H1 (cell line): ENCODE measurements around the gene CCDC88C. TPM values are rescaled to one million over a fixed set of nuclear protein-coding genes. Genes with fewer than 3 reads are reported as not detected.

ENCODE experiments used
- CTCF ChIA-PET: fragments of 300-600 bp; sonication (Branson Sonifier 250); formaldehyde crosslinking; loops from one replicate; lab custom pipeline; 2021; ENCODE audit not compliant: partially characterized antibody; lab: Charles Lee
- POLR2A ChIA-PET: fragments of 300-600 bp; sonication (Branson Sonifier 250); formaldehyde crosslinking; loops from one replicate; lab custom pipeline; 2021; ENCODE audit warnings: inconsistent platforms; ENCODE audit not compliant: partially characterized antibody; lab: Charles Lee
- DNase-seq, 2 experiments: peaks; one replicate each; pipeline versions ENCODE4 v3.0.0 to v3.0.0-alpha.2; 2010 to 2022; ENCODE audit warnings: low spot score in 2 of 2, low read depth in 1 of 2, mixed read lengths in 1 of 2
- FAIRE-seq: peaks from 2 replicates; lab custom pipeline; 2011; peaks lifted over from hg19 to GRCh38; lab: Jason Lieb, UNC
- H2AFZ ChIP-seq: 2 replicates; pipeline ENCODE4 v1.8.1; 2012; ENCODE audit warnings: low read length, inconsistent platforms
- H2AK5ac ChIP-seq: 2 replicates; pipeline ENCODE4 v1.6.1; 2013; ENCODE audit warnings: low read depth, low read length
- H2BK120ac ChIP-seq: replicated peaks from 2 replicates; pipeline ENCODE3; 2013; ENCODE audit warnings: low read depth, low read length, inconsistent platforms
- H2BK12ac ChIP-seq: 2 replicates; pipeline ENCODE4 v1.6.1; 2013; ENCODE audit warnings: low read depth, low read length
- H2BK15ac ChIP-seq: 2 replicates; pipeline ENCODE4 v1.6.1; 2013; ENCODE audit warnings: low read length
- H2BK20ac ChIP-seq: 2 replicates; pipeline ENCODE4 v1.6.1; 2013; ENCODE audit warnings: low read length
- H2BK5ac ChIP-seq: 2 replicates; pipeline ENCODE4 v1.6.1; 2013; ENCODE audit warnings: low read depth, low read length
- H3K14ac ChIP-seq: 2 replicates; pipeline ENCODE4 v1.6.1; 2013; ENCODE audit warnings: inconsistent platforms; ENCODE audit not compliant: insufficient read length
- H3K18ac ChIP-seq: 2 replicates; pipeline ENCODE4 v1.6.1; 2013; ENCODE audit warnings: low read length; ENCODE audit errors: extremely low read depth
- H3K23ac ChIP-seq: 2 replicates; pipeline ENCODE4 v1.6.1; 2013; ENCODE audit warnings: inconsistent platforms; ENCODE audit not compliant: insufficient read length
- H3K23me2 ChIP-seq: 2 replicates; pipeline ENCODE4 v1.6.1; 2013; ENCODE audit warnings: low read depth, low read length
- H3K27ac ChIP-seq: 2 replicates; pipeline ENCODE4 v1.6.1; 2011; ENCODE audit warnings: low read depth, low read length, inconsistent platforms
- H3K27me3 ChIP-seq, 4 experiments: replicated peaks in 1 of 4; 1 replicate in 1 of 4; 2 replicates in 3 of 4; pipeline versions ENCODE4 v1.6.1 to v1.8.1; 2011 to 2013; ENCODE audit warnings: low read length in 3 of 4, mild to moderate bottlenecking in 3 of 4, inconsistent platforms in 2 of 4, mixed read lengths in 2 of 4, moderate library complexity in 1 of 4; ENCODE audit not compliant: control insufficient read depth in 3 of 4, insufficient read depth in 3 of 4; ENCODE audit errors: extremely low read depth in 1 of 4
- H3K36me3 ChIP-seq, 4 experiments: 2 replicates each; pipeline versions ENCODE4 v1.6.1 to v1.8.1; 2011 to 2013; ENCODE audit warnings: mild to moderate bottlenecking in 4 of 4, low read length in 3 of 4, moderate library complexity in 2 of 4, control low read depth in 1 of 4, inconsistent platforms in 1 of 4; ENCODE audit not compliant: insufficient read depth in 4 of 4, control insufficient read depth in 2 of 4
- H3K4ac ChIP-seq: replicated peaks from 2 replicates; pipeline ENCODE3; 2013; ENCODE audit warnings: low read length, low read depth, mixed read lengths, inconsistent platforms; ENCODE audit not compliant: insufficient read length
- H3K4me1 ChIP-seq, 4 experiments: replicated peaks in 1 of 4; 1 replicate in 1 of 4; 2 replicates in 3 of 4; pipeline versions ENCODE4 v1.6.1 to v1.8.1; 2011 to 2013; ENCODE audit warnings: low read length in 3 of 4, inconsistent platforms in 2 of 4, mixed read lengths in 1 of 4; ENCODE audit not compliant: insufficient read depth in 4 of 4, control insufficient read depth in 3 of 4
- H3K4me2 ChIP-seq, 2 experiments: 2 replicates each; pipeline versions ENCODE4 v1.6.1 to v1.8.1; 2011 to 2013; ENCODE audit warnings: low read depth in 2 of 2, low read length in 2 of 2, control low read depth in 1 of 2, inconsistent platforms in 1 of 2, mild to moderate bottlenecking in 1 of 2; ENCODE audit not compliant: insufficient read depth in 1 of 2
- H3K4me3 ChIP-seq, 4 experiments: fragments of 200-600, 300-600 bp in 1 of 4; sonication (generic), shearing (Covaris generic), sonication (Bioruptor Twin) in 1 of 4; 2 replicates each; pipeline versions ENCODE4 v1.5.1 to v1.8.1; 2011 to 2016; ENCODE audit warnings: low read length in 4 of 4, low read depth in 3 of 4, control low read depth in 2 of 4, inconsistent platforms in 2 of 4, mild to moderate bottlenecking in 2 of 4, mixed read lengths in 1 of 4, moderate library complexity in 1 of 4; ENCODE audit not compliant: insufficient read depth in 2 of 4; ENCODE audit errors: extremely low read depth in 1 of 4
- H3K56ac ChIP-seq: replicated peaks from 2 replicates; pipeline ENCODE3; 2013; ENCODE audit warnings: low read depth, mild to moderate bottlenecking, mixed read lengths, low read length, inconsistent platforms; ENCODE audit not compliant: insufficient read length
- H3K79me1 ChIP-seq: 2 replicates; pipeline ENCODE4 v1.6.1; 2013; ENCODE audit warnings: low read depth, low read length, control low read depth
- H3K79me2 ChIP-seq, 2 experiments: 2 replicates each; pipeline versions ENCODE4 v1.6.1 to v1.8.1; 2012 to 2013; ENCODE audit warnings: low read length in 2 of 2, mild to moderate bottlenecking in 2 of 2, inconsistent platforms in 1 of 2; ENCODE audit not compliant: insufficient read depth in 2 of 2, control insufficient read depth in 1 of 2
- H3K9ac ChIP-seq, 4 experiments: replicated peaks in 1 of 4; 1 replicate in 1 of 4; 2 replicates in 3 of 4; pipeline versions ENCODE4 v1.6.1 to v1.8.1; 2011 to 2013; ENCODE audit warnings: low read depth in 3 of 4, low read length in 3 of 4, control low read depth in 2 of 4, mild to moderate bottlenecking in 2 of 4, moderate library complexity in 2 of 4, inconsistent platforms in 1 of 4; ENCODE audit errors: extremely low read depth in 1 of 4
- H3K9me3 ChIP-seq, 2 experiments: 2 replicates each; pipeline versions ENCODE4 v1.6.1 to v1.8.1; 2012 to 2013; ENCODE audit warnings: mild to moderate bottlenecking in 2 of 2, moderate library complexity in 2 of 2, control low read depth in 1 of 2, inconsistent platforms in 1 of 2, low read depth in 1 of 2, low read length in 1 of 2, mixed read lengths in 1 of 2; ENCODE audit not compliant: insufficient read depth in 2 of 2
- H4K20me1 ChIP-seq, 2 experiments: replicated peaks in 1 of 2; 2 replicates each; pipeline versions ENCODE3 to v1.8.1; 2011 to 2013; ENCODE audit warnings: inconsistent platforms in 2 of 2, low read length in 2 of 2, mild to moderate bottlenecking in 1 of 2; ENCODE audit not compliant: insufficient read depth in 2 of 2, control insufficient read depth in 1 of 2
- H4K5ac ChIP-seq: 2 replicates; pipeline ENCODE4 v1.6.1; 2013; ENCODE audit warnings: low read length, low read depth, mixed read lengths, inconsistent platforms; ENCODE audit not compliant: insufficient read length
- H4K8ac ChIP-seq: 2 replicates; pipeline ENCODE4 v1.8.0; 2013; ENCODE audit warnings: mild to moderate bottlenecking, moderate library complexity, low read length, inconsistent platforms; ENCODE audit not compliant: insufficient read depth; ENCODE audit errors: extremely low read depth
- H4K91ac ChIP-seq: replicated peaks from 2 replicates; pipeline ENCODE3; 2013; ENCODE audit warnings: low read length, mixed read lengths, inconsistent platforms; ENCODE audit not compliant: insufficient read length
- CEBPB ChIP-seq: IDR thresholded peaks from 2 replicates; pipeline ENCODE4 v1.6.1; 2012; ENCODE audit warnings: low read depth, low read length
- CHD2 ChIP-seq: IDR thresholded peaks from 2 replicates; pipeline ENCODE4 v1.6.1; 2012; ENCODE audit warnings: low read length, improper control_type of control experiment
- HDAC6 ChIP-seq: IDR thresholded peaks from one replicate; pipeline ENCODE4 v1.7.1; 2012; ENCODE audit warnings: low read depth, mild to moderate bottlenecking, inconsistent platforms, low read length, moderate library complexity
- KDM5A ChIP-seq: fragments of 200-600 bp; IDR thresholded peaks from 2 replicates; pipeline ENCODE4 v1.7.1; 2012; ENCODE audit warnings: mild to moderate bottlenecking, low read length, inconsistent platforms, mixed read lengths
- NANOG ChIP-seq: IDR thresholded peaks from 2 replicates; pipeline ENCODE4 v1.6.1; 2011; ENCODE audit warnings: low read length, low read depth, mild to moderate bottlenecking, inconsistent platforms; ENCODE audit not compliant: insufficient read depth, poor library complexity, severe bottlenecking
- POLR2A ChIP-seq, 2 experiments: IDR thresholded peaks; 1 replicate in 1 of 2; 2 replicates in 1 of 2; pipeline ENCODE4 v1.6.1; 2011; ENCODE audit warnings: low read depth in 2 of 2, low read length in 2 of 2, mild to moderate bottlenecking in 2 of 2; ENCODE audit errors: control extremely low read depth in 1 of 2
- RBBP5 ChIP-seq: IDR thresholded peaks from 2 replicates; pipeline ENCODE4 v1.7.1; 2012; ENCODE audit warnings: low read depth, mild to moderate bottlenecking, inconsistent platforms, low read length, moderate library complexity, borderline replicate concordance
- SAP30 ChIP-seq: fragments of 300-600 bp; sonication (generic); IDR thresholded peaks from 2 replicates; pipeline ENCODE4 v1.7.1; 2012; ENCODE audit warnings: low read length, moderate library complexity, mild to moderate bottlenecking, inconsistent platforms; ENCODE audit not compliant: insufficient read depth, insufficient replicate concordance
- SIX5 ChIP-seq: IDR thresholded peaks from 2 replicates; pipeline ENCODE4 v1.6.1; 2011; ENCODE audit warnings: mild to moderate bottlenecking, low read depth, low read length
- SP1 ChIP-seq: IDR thresholded peaks from 2 replicates; pipeline ENCODE4 v1.6.1; 2011; ENCODE audit warnings: low read depth, low read length
- SP2 ChIP-seq: IDR thresholded peaks from 2 replicates; pipeline ENCODE4 v1.6.1; 2012; ENCODE audit warnings: mild to moderate bottlenecking, low read length, inconsistent platforms
- SUZ12 ChIP-seq: fragments of 200-600 bp; sonication (generic); IDR thresholded peaks from 2 replicates; pipeline ENCODE4 v1.6.1; 2012; ENCODE audit warnings: mild to moderate bottlenecking, inconsistent platforms, low read length, moderate library complexity, mixed read lengths
- TBP ChIP-seq: IDR thresholded peaks from 2 replicates; pipeline ENCODE4 v1.6.1; 2011; ENCODE audit warnings: low read depth, low read length, improper control_type of control experiment
- ZNF274 ChIP-seq: IDR thresholded peaks from 2 replicates; pipeline ENCODE4 v1.7.0; 2012; ENCODE audit warnings: low read length, borderline replicate concordance; ENCODE audit errors: extremely low read depth
- WGBS, 2 experiments: shearing (Covaris generic) in 1 of 2; methylation state at CpG; one replicate each; pipeline versions ENCODE4 v1.1.6 to v1.1.7; 2013 to 2015; ENCODE audit warnings: low lambda C conversion rate in 2 of 2, mixed read lengths in 2 of 2, inconsistent platforms in 1 of 2, low coverage in 1 of 2, missing lambda C conversion rate in 1 of 2; ENCODE audit not compliant: insufficient replicate concordance in 2 of 2, insufficient coverage in 1 of 2, insufficient read length in 1 of 2; ENCODE audit errors: extremely low coverage in 1 of 2, missing lambda C conversion rate in 1 of 2; 5-methylcytosine and 5-hydroxymethylcytosine counted together
- polyA plus RNA-seq, 7 experiments: library from polyadenylated mRNA; depleted of rRNA in 3 of 7; stranded (reverse) in 5 of 7; unstranded in 2 of 7; fragments of >200 nt in 5 of 7; fragments of 200-250 nt in 2 of 7; gene quantifications; 1 replicate in 5 of 7; 2 replicates in 1 of 7; 4 replicates in 1 of 7; pipeline versions ENCODE4 v1.2.1 to v1.2.3, GENCODE V29; 2011 to 2013; ENCODE audit warnings: missing spikeins in 2 of 7, mixed read lengths in 2 of 7
- total RNA-seq: library from RNA; stranded (reverse); fragmentation: NEBNext Ultra II Directional; extraction: Animal tissue kit (Norgen Biotek cat#: 25700); gene quantifications from 2 replicates; pipeline ENCODE4 v1.2.1, GENCODE V29; 2021

CCDC88C gene
- total and polyA plus RNA-seq, 2 of the 8 experiments (the other 6 are each of a cell fraction or from before 2014, with no cell fraction given) = 10.3 to 57.7 TPM

GRCh38 chr14:91368776-91369416 lies 48.7 kb downstream of the CCDC88C start:
- H3K4me1 ChIP-seq = peaks cover 7 to 33% (median 15%) of the 10 kb centered on the region in 4 experiments
- H4K5ac ChIP-seq = no peak overlapping the region
- CTCF ChIA-PET = interaction anchor here (1.0 to 3.0 kb wide), 4 partner anchors 11 to 18 kb away, joined by 3 to 16 read pairs (median 4); no protein-coding TSS in a partner anchor
- H3K9me3 ChIP-seq = no peaks in the 10 kb centered on the region
- peaks cover 0 to 81% of the 10 kb centered on the region in 2 experiments; a peak in 3 of 4 replicates for H3K79me2 ChIP-seq
- H4K91ac ChIP-seq = no peak overlapping the region
- H3K23me2 ChIP-seq = no peaks in the 10 kb centered on the region
- POLR2A ChIA-PET = interaction anchor here (1.8 kb wide), 1 partner anchor 13 kb away, joined by 4 read pairs; no protein-coding TSS in a partner anchor
- no peak overlapping the region for H3K4ac ChIP-seq
- no peaks in the 10 kb centered on the region for H3K36me3 ChIP-seq
- no peak overlapping the region for H2AFZ ChIP-seq
- H2AK5ac ChIP-seq = no peak overlapping the region; the same call in 1 of the 2 replicates
- no peak overlapping the region for H2BK12ac ChIP-seq
- peaks cover 34% of the 10 kb centered on the region for H3K79me1 ChIP-seq
- no peak overlapping the region for H3K4me3 ChIP-seq
- no peak overlapping the region for H2BK15ac ChIP-seq
- H3K9ac ChIP-seq = no peak overlapping the region
- FAIRE-seq (no peak), DNase-seq (no peak)
- no peak overlapping the region for H2BK5ac ChIP-seq
- H3K23ac ChIP-seq = no peak overlapping the region
- no peak overlapping the region for H2BK120ac ChIP-seq
- H4K8ac ChIP-seq = no peak overlapping the region; the same call in 1 of the 2 replicates
- no peak overlapping the region for H3K56ac ChIP-seq
- no peak overlapping the region for H2BK20ac ChIP-seq
- 92% methylated on average over 19 of the region's 19 CpGs; no CpG with 5 or more reads in 1 of the 2 experiments for WGBS, 2 experiments
- H3K4me2 ChIP-seq = no peak overlapping the region
- no peaks in the 10 kb centered on the region for H3K27me3 ChIP-seq
- H3K14ac ChIP-seq = no peak overlapping the region
- H3K18ac ChIP-seq = no peak overlapping the region
- no peak overlapping the region for H3K27ac ChIP-seq
- H4K20me1 ChIP-seq = peaks cover 18 to 38% of the 10 kb centered on the region in 2 experiments
- TF ChIP-seq CHD2 (no peak), SUZ12 (no peak), TBP (no peak), NANOG (no peak), ZNF274 (no peak), POLR2A (IDR thresholded peaks at IDR 0.05; ENCODE audit: control extremely low read depth in 1 of 2, low read depth in 2 of 2, low read length in 2 of 2) (no peak), KDM5A (no peak), SIX5 (no peak), SAP30 (no peak), SP2 (no peak), HDAC6 (no peak), SP1 (no peak), RBBP5 (no peak), CEBPB (no peak)
